PC-9 (cell line): ENCODE results near the gene MRPL32.

ENCODE experiments used
- EZH2 ChIP-seq: fragments of 200-600 bp; sonication (generic); IDR thresholded peaks from 2 replicates; pipeline ENCODE4 v1.8.0; 2017; ENCODE audit warnings: antibody characterized with exemption, low read depth
- TF ChIP-seq, protein P1 (sequence below): fragments of 200-600 bp; sonication (generic); conservative IDR thresholded peaks from 2 replicates; pipeline ENCODE4 v1.6.1; 2017; ENCODE audit warnings: mixed run types, antibody characterized with exemption, mild to moderate bottlenecking, moderate library complexity

DNA sequence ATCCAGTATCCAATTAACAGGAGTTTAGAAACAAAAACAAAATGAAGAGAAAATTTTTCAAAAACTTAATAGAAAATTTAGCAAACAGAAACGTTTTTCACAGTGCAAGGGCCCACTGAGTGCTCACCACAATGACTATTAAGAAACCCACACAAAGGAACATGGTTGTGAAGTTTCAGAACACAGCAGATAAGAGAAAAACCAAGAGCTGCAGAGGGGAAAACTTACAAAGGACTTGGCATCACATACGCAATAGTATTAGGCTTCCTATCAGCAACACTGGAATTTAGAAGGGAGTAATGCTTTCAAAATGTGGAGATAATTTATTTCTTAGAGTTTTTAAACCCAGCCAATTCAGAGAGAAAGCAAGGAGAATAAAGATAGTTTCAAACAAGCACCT, 18.6 kb upstream of the MRPL32 start:
- TF ChIP-seq, protein P1, sequence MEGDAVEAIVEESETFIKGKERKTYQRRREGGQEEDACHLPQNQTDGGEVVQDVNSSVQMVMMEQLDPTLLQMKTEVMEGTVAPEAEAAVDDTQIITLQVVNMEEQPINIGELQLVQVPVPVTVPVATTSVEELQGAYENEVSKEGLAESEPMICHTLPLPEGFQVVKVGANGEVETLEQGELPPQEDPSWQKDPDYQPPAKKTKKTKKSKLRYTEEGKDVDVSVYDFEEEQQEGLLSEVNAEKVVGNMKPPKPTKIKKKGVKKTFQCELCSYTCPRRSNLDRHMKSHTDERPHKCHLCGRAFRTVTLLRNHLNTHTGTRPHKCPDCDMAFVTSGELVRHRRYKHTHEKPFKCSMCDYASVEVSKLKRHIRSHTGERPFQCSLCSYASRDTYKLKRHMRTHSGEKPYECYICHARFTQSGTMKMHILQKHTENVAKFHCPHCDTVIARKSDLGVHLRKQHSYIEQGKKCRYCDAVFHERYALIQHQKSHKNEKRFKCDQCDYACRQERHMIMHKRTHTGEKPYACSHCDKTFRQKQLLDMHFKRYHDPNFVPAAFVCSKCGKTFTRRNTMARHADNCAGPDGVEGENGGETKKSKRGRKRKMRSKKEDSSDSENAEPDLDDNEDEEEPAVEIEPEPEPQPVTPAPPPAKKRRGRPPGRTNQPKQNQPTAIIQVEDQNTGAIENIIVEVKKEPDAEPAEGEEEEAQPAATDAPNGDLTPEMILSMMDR = no peak
- no peak for TF ChIP-seq EZH2
